Uterus (tissue), 4 donors: ENCODE data around the gene ZFPL1. TPM values are rescaled to one million over a fixed set of nuclear protein-coding genes. Genes with fewer than 3 reads are reported as not detected.

Source experiments
- DNase-seq, 2 donors: peaks; one replicate each; pipeline ENCODE4 v3.0.0-alpha.2; 2019 to 2020
- H3K27ac ChIP-seq, 2 donors: fragments of 200-600 bp; sonication (generic); 1 replicate in 1 of 2; 2 replicates in 1 of 2; pipeline ENCODE4 v1.5.1; 2016 to 2018
- H3K27me3 ChIP-seq, 2 donors: fragments of 200-600 bp; sonication (generic); one replicate each; pipeline ENCODE4 v1.5.1; 2018 to 2019; ENCODE audit warnings: control low read depth in 1 of 2
- H3K36me3 ChIP-seq, 2 donors: fragments of 200-600 bp; sonication (generic); one replicate each; pipeline ENCODE4 v1.5.1; 2019; ENCODE audit warnings: control low read depth in 1 of 2
- H3K4me1 ChIP-seq, 2 donors: fragments of 200-600 bp; sonication (generic); one replicate each; pipeline ENCODE4 v1.5.1; 2018 to 2019; ENCODE audit warnings: control low read depth in 1 of 2
- H3K4me3 ChIP-seq, 2 donors: fragments of 200-600 bp; sonication (generic); 1 replicate in 1 of 2; 2 replicates in 1 of 2; pipeline ENCODE4 v1.5.1; 2018 to 2019; ENCODE audit warnings: mild to moderate bottlenecking in 1 of 2
- H3K9me3 ChIP-seq, 2 donors: fragments of 200-600 bp; sonication (generic); one replicate each; pipeline ENCODE4 v1.5.1; 2019; ENCODE audit warnings: control low read depth in 1 of 2
- CTCF ChIP-seq, 4 experiments: fragments of 200-600 bp in 2 of 4; fragments of 450-650 bp in 2 of 4; sonication (generic) in 2 of 4; IDR thresholded peaks; one replicate each; pipeline ENCODE4 v1.5.1; 2016 to 2019; ENCODE audit warnings: antibody characterized with exemption in 4 of 4, mild to moderate bottlenecking in 2 of 4, moderate library complexity in 1 of 4
- POLR2A ChIP-seq, 2 donors: fragments of 450-650 bp; IDR thresholded peaks; one replicate each; pipeline ENCODE4 v1.6.1; 2016; ENCODE audit warnings: antibody characterized with exemption in 2 of 2, mild to moderate bottlenecking in 1 of 2, moderate library complexity in 1 of 2
- intact Hi-C: fragments of 100-400 bp; cut with DNase I; formaldehyde crosslinking; loops from one replicate; pipeline ENCODE4 v1.15.1; 2023; ENCODE audit warnings: low total_unique reads
- total RNA-seq, 4 donors: library from RNA; depleted of rRNA in 3 of 4; stranded (reverse); fragments of >200 nt in 3 of 4; gene quantifications; one replicate each; pipeline versions ENCODE4 v1.1.0 to v1.2.4, GENCODE V29; 2014 to 2023
- donor health status: DM: yes; HTN: yes; CAD: no.

The ZFPL1 gene
- total RNA-seq, 4 donors from 2014 or later, result 9.0 to 37.5 (median 24.5) TPM

GRCh38 chr11:65084598-65085375 lies 765 bp downstream of the ZFPL1 start:
- intact Hi-C loops, result no loop called here

GRCh38 chr11:65085446-65085845 lies 1.4 kb downstream of the ZFPL1 start:
- Histone ChIP-seq H3K27ac (no peak overlapping the region), H3K4me1 (peaks cover 0 to 6% of the 10 kb centered on the region in 2 donors), H3K27me3 (no peaks in the 10 kb centered on the region), H3K9me3 (no peaks in the 10 kb centered on the region), H3K4me3 (no peak overlapping the region), H3K36me3 (no peaks in the 10 kb centered on the region)
- DNase-seq, result no peak
- TF ChIP-seq POLR2A (IDR thresholded peaks at IDR 0.05) (no peak), CTCF (IDR thresholded peaks at IDR 0.05) (no peak)
- intact Hi-C loops, result no loop called here

More at GRCh38 chr11:65084598-65085375, 765 bp downstream of the ZFPL1 start:
- no peaks in the 10 kb centered on the region for H3K27me3 ChIP-seq
- no peaks in the 10 kb centered on the region for H3K9me3 ChIP-seq
- peaks cover 0 to 6% of the 10 kb centered on the region in 2 donors for H3K4me1 ChIP-seq
- peak overlapping the region; percentile 82 to 96 for H3K27ac ChIP-seq
- no peak for TF ChIP-seq CTCF (IDR thresholded peaks at IDR 0.05)
- TF ChIP-seq POLR2A (IDR thresholded peaks at IDR 0.05), result no peak
- H3K4me3 ChIP-seq, result peak overlapping the region; percentile 53 to 83
- H3K36me3 ChIP-seq, result no peaks in the 10 kb centered on the region
- no peak for DNase-seq

GRCh38 chr11:65086809-65087208 lies 2.8 kb downstream of the ZFPL1 start:
- no peaks in the 10 kb centered on the region for H3K36me3 ChIP-seq
- intact Hi-C loops, result no loop called here

GRCh38 chr11:65087216-65087615 lies 3.2 kb downstream of the ZFPL1 start:
- TF ChIP-seq CTCF (IDR thresholded peaks at IDR 0.05) (no peak), POLR2A (IDR thresholded peaks at IDR 0.05) (no peak)
- Histone ChIP-seq H3K4me1 (peaks cover 0 to 6% of the 10 kb centered on the region in 2 donors), H3K27ac (no peak overlapping the region), H3K9me3 (no peaks in the 10 kb centered on the region), H3K4me3 (no peak overlapping the region), H3K36me3 (no peaks in the 10 kb centered on the region), H3K27me3 (no peaks in the 10 kb centered on the region)
- no peak for DNase-seq
- intact Hi-C loops, result no loop called here

More at GRCh38 chr11:65086809-65087208, 2.8 kb downstream of the ZFPL1 start:
- H3K4me1 ChIP-seq, result peaks cover 0 to 6% of the 10 kb centered on the region in 2 donors
- TF ChIP-seq POLR2A (IDR thresholded peaks at IDR 0.05), result no peak
- TF ChIP-seq CTCF (IDR thresholded peaks at IDR 0.05), result no peak
- H3K4me3 ChIP-seq, result no peak overlapping the region
- no peak overlapping the region for H3K27ac ChIP-seq
- no peaks in the 10 kb centered on the region for H3K27me3 ChIP-seq
- no peak for DNase-seq
- no peaks in the 10 kb centered on the region for H3K9me3 ChIP-seq

GRCh38 chr11:65087827-65088226 lies 3.8 kb downstream of the ZFPL1 start:
- H3K27ac ChIP-seq, result no peak overlapping the region
- H3K4me3 ChIP-seq, result no peak overlapping the region
- TF ChIP-seq POLR2A (IDR thresholded peaks at IDR 0.05), result no peak
- TF ChIP-seq CTCF (IDR thresholded peaks at IDR 0.05), result no peak
- no peaks in the 10 kb centered on the region for H3K9me3 ChIP-seq
- peaks cover 0 to 6% of the 10 kb centered on the region in 2 donors for H3K4me1 ChIP-seq
- no peaks in the 10 kb centered on the region for H3K27me3 ChIP-seq
- DNase-seq, result no peak
- intact Hi-C loops, result no loop called here
- H3K36me3 ChIP-seq, result no peaks in the 10 kb centered on the region
